ENCODE data around the gene ELAVL2.
"Not testable (repeated sequence)": the region's sequence is repeated elsewhere in the genome, so short reads cannot be mapped to it uniquely, and the experiment has no call there.

ELAVL2 gene

DNA sequence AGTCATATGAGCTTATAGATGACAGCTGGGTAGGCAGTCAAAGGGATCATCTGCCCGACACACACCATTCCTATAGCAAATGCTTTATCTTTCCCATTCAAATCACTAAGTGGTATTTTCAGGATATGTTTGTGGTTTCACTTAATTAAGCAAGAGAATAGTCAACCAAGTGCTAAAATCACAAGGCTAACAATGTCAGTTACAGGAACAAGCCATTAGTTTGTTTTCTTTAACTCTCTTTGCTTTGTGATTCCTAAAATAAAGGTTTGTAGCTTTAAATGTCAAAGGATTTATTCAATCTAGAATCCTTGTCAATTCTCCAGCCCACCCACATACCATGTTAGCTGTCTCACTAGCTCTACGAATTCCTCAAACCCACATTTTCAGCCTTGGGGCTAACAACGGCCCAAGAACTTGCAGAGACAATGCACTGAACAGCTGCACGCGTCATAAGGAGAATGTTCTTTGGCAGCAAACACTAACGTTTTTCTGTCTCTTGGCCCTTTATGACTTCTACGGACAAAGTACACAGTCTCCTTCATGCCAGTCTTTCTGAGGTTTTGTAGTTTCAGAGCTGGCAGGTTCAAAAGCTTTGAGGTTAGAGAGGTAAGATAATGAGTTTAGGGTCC, 56.6 kb downstream of the ELAVL2 start:
- DNase-seq = no peak

DNA sequence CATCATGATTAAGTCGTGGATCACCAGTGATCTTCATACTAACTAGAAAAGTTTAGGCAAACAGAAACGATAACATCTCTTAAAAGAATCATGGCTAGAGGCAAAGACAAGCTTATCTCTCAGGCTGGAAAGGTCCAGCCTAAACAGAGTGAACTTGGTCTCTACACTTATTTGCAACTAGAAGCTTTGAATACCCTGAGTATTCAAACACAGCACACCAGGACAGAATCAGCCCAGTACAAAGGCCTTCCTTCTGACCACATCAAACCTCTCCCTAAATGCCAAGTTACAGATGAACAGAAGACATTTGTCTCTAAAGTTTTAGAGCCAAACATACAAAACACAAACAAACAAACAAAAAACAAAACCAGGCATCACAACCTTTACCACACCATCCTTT, 57.2 kb downstream of the ELAVL2 start:
- DNase-seq = no peak

DNA sequence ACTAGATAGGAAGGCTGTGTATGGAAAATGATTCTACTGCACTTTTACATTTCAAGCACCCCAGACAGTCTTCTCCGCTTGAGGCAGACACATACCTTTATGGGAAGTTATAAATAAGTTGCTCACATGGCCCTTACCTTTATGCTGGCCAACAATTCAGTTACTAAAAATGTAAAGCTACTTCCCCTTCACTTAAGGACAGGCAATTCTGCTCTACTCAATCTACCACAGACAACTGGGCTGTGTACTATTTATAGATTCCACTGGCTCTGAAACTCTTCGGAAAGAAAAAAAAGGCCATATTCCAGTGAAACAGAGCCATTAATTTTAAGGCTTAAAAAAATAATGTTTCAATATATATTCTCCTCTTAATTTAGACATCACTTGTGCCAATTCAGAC, 59.4 kb downstream of the ELAVL2 start:
- no peak for DNase-seq

DNA sequence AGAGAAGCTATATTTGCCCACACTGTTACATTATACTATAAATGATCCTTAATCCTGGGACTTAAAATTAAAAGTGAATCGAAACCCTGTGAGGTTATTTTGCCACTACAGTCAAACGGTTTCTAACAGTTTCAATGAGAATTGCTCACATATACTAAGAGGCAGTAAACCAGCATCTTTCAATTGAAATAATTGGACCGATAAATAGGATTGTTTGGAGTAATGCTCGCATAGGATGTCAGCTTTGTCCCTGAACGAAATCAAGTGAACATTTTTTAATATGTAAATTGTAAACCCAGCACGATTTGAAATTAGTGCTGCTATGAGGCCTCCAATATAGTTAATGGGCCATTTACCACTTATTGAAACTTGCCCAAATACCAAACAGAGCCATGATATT, 60.5 kb downstream of the ELAVL2 start:
- DNase-seq = no peak

DNA sequence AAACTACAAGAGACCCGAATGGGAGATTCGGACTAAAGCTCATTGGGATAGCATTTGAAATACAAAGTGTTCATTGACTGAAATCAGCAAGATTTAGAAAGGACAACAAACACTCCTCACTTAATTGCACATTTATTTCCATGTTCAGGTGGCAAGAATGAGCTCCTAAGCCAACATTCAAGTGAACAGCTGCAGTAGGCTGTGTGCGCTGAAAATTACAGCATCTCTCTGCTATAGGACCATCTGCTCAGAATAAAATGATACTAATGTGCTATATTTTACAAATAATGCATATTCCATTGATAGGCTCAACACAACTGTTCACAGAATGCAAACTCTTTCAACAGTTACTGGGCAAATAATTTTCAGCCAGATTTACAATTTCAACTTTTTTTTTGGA, 61.8 kb downstream of the ELAVL2 start:
- peak; percentile 19 to 61 for DNase-seq

DNA sequence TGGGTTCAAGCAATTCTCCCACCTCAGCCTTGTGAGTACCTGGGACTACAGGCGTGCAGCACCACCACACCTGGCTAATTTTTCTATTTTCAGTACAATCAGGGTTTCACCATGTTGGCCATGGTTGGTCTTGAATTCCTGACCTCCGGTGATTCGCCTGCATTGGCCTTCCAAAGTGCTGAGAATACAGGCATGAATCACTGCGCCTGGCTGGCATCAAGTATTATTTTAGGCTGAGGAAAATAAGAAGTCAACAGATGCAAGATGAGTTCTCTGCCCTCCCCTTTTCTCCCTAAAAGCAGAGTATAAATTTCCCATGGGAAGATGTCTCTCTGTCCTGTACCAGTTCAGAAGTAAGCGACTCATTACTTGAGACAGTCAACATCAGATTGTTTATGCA, 71.5 kb downstream of the ELAVL2 start:
- DNase-seq = no peak

DNA sequence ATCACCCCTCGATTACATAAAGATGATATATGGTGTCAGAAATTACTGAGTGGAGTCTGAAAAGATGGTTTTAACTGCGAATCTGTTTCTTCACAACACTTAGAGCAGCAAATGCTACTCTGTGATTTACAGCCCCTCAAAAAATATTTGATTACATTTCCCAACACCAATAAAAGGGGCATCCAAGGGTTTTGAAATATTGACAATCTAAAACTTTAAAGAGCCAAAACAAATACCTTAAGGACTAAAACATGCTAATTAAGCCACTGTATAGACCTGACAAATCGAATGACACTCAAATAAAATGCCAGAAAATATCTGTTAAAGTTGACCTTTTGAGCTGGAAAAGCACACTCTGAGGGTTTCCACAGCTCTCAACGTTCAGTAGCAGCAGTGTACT, 73.2 kb downstream of the ELAVL2 start:
- DNase-seq = no peak

DNA sequence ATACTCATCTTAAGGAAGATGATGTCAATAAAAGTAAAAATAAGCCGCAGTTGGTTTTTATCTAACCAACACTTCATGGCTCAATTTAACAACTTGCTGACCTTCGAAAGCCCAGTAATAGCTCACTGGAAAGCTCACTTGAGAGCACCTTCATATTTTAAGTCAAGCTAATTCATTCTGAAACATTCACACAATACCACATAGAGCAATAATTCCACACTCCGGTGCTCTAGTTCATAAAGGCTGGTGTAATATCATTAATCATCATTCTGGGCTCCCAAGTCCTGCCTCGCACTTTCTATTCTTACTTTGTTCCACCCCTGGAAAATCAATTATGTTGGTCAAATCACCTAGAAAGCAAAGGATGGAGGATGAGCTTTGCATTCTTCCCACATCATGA, 74.4 kb downstream of the ELAVL2 start:
- DNase-seq = no peak

DNA sequence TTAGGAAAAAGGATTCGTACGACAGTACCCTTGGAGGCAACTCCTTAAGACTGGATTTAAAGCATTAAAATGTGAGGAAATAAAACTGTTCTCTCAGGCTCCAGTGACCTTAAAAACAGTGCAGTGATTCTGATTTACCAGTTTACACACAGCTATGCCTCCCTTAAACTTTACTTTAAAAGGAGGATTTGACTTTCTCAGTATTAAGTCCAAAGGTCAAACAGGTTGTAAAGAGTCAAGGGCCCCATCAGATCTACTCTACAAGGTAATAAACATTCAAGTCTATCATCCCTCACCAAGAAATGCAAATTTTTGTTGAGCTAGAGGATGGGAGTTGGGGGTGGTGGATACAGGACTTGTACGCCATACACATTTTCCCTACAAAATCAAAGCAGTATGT, 75.2 kb downstream of the ELAVL2 start:
- no peak for DNase-seq

DNA sequence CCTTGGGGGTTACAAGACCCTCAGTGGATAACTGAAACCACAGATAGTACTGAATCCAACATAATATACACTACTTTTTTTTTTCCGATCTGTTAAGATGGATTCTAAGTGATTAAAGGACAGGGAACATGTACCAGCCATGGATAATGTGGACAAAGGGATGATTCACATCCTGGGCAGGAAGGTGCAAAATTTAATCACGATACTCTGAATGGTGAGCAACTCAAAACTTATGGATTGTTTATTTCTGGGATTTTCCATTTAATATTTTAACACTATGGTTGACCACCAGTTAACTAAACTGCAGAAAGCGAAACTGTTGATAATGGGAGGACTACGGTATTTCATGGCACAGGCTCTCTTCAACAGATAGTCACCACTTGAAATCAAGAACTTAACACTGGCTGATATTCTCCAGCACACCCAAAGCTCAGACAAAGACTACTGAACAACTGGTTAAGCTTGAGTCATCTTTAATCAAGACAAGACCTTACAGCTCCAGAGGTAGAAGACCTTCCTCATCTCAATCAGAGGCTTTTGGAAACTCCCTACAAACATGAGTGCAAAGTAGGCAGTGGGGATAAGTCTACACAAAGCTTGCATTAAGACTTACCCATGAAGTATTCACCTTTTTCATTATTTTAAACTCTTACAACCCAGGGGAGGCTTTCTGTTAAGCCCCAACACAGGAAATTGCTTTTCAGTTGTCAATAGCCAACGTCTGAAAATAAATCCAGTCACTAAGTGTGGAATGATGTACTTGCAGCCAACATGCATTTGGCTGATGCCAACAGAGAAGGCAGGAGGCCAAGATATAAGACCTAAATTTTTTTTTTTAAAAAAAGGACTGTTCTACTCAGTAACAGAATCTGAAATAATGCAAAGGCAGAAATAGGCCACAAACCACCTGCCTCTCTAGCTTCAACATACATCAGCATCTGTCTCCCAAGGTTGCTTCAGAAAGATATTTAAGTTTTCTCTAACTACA, 78.7 kb downstream of the ELAVL2 start:
- DNase-seq = no peak

DNA sequence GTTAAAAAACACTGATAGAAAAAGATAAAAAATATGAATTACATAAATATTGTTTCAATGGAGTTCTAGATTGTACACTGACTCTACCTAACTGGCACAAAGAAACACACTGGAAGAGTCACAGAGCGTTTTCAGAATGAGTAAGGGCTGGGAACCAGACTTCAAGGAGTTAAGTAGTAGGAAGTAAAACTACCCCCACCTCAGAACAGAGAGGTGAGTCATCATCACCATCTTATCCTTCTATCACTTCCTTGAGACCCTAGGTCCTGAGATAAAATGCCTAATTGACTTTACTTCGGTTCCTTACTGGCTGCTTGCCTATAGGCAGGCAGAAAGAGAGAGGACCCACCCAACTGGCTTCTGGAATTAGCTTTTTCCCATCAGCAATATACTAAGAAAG, 79.7 kb downstream of the ELAVL2 start:
- DNase-seq = no peak

DNA sequence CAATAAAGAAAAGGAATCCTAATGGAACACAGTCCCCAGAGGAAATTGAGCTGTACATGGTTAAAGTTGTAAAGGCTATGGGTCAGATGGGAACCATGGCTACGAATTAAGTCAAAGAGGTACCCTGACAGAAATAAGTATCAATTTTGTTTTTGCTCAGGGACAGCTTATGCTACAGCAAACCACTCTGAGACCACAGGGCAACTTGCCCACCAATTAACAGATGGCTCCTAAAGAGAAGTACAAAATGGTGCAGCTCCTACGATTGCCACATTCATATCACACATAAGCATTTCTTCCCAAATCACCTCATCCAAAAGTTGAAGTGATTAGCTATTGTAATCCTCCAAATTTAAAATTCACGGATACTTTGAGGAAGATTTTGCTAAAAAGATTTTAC, 83.0 kb downstream of the ELAVL2 start:
- peak; percentile 56 to 75 for DNase-seq

DNA sequence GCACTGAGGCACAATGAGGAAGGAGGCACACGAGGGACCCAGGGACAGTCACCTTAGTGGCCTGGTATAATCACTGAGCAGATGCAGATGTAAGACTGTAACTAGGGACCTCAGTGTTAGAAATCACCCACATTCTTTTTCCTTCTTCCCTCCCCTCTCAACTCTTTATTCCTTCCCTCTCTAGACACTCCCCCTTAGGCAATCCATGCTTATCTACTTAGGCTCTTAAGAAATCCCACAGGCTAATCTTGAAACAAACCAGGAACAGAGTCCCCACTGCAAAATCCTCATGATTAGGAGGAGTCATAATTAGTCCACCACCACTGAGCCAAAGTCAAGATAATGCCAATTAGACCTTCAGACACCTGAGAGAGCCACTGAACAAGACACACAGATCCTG, 84.7 kb downstream of the ELAVL2 start:
- peak in 1 of 2 experiments; percentile 22 for DNase-seq

DNA sequence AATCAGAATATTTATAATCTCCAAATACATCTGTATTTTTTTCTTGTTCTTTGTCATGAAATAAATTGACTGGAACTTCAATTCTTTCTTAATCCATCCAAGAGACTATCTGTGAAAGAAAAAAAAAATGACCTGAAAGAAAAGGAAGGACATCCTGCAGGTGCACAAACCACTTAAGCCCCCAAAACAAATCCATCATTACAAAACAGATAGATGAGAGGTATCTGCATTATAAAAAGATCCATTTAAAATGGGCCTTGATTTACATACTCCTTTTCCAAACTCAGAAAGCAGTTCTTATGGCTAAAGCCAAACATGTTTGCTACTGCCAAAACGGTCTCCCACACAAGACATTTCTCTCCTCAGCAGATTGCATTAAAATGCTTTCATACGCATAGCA, 85.5 kb downstream of the ELAVL2 start:
- no peak for DNase-seq

DNA sequence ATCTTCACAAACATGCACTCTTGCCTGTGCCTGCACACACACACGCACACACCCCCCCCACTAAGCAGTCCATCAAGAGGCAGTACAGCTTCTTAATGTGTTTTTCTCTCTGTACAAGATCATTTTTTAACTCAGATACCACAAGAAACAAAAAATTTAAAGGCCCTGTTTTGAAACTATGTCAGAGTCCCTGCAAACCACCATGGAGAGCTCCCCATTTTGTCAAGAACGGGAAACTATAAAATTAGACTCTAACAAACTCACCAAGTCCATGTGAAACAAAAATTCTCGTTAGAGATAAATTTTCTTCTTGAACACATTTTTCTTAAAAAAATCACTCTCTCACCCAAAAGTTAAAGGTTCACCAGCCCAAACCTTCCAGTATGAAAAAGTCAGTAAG, 86.3 kb downstream of the ELAVL2 start:
- no peak for DNase-seq

DNA sequence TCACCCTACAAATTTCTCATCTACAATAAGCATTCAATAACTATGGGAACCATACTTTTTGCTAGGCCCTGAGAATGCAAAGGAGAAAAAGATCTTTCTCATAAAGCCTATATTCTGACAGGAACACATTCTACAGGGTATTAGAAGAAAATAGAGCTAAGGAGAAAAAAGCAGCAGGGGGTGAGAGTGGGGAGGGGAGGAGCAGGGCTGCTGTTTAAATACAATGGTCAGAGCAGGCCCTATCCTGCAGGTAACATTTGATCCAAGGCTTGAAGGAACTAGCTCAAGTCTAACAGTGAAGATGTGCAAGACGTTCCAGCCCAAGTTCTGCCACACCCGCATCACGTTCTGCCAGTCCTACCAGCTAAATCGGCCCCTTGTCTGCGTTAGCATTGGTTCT, 89.7 kb downstream of the ELAVL2 start:
- no peak for DNase-seq

DNA sequence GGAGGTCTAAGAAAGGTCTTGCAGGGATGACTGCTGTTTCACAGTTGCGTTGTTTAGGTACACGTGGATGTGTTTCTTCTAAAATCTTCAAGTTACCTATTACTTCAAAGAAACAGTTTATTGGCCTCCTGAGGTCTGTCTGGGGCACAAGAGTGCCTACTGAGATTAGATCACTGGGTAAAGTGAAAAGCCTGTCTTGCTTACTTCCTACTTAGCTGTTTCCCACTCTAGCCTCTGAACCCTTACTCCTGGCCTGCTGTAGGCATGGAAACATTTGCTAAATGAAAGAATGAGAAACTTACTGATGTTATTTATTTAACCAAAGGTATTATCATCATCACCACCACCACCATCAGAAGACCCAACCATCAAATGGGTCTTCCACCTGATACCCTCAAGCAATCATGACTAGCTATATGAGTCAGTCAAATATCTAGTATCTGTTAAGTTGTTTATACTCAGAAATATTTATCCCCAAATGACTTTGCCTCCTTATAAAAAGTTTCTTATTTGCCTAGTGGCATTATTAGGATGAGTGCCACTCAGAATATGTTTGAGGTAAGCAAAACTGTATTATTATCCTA, 92.5 kb downstream of the ELAVL2 start:
- DNase-seq = no peak

DNA sequence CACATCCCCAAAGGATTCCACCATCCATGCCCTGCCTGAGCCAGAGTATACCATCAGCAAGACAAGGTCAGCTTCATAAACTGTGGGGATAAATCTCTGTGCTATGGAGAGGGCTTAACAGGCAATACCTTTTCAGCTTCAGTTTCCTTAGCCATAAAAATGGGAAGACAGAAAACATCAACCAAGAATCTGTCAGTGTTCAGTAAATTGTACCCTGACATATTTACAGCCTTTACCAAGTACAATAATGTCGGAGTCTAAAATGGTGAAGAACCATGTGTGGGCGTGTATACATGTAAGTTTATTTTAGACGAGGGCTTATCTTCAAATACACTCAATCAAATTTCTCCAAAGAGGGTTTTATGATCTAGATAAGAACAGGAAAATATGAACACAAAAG, 94.7 kb downstream of the ELAVL2 start:
- no peak for DNase-seq

DNA sequence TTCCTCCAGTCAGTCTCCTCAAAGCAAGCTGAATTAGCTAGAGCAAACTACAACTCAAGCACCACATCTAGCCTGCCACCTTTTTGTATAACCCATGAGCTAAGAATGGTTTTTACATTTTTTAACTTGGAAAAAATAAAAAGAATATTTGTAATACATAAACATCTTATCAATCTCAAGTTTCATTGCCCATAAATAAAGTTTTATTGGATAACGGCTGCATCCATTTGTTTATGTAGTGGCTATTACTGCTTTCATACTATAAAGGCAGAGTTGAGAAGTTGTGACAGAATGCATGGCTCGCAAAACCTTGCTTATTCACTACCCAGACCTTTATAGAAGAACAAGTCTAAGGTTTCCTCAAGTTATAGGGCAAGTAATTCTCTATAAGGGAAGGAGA, 95.7 kb downstream of the ELAVL2 start:
- no peak for DNase-seq

DNA sequence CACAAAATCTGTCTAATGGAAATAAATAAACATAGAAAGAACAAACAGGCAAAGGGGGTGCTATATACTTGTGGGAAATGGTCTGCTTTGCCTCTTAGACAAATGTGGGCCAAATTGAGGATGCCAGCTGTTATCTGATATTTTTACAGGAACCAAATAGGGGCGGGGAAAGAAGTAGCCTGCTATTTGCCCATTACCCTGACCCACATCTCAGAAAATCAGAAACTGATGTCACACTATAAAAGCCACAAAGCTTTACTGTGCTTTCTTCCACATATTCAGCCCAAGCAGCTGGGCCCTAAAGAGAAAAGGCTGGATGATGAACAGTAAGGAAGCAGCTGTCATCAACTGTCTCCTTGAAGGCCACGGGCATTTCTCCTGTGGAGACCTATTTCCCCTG, 97.3 kb downstream of the ELAVL2 start:
- DNase-seq = no peak

DNA sequence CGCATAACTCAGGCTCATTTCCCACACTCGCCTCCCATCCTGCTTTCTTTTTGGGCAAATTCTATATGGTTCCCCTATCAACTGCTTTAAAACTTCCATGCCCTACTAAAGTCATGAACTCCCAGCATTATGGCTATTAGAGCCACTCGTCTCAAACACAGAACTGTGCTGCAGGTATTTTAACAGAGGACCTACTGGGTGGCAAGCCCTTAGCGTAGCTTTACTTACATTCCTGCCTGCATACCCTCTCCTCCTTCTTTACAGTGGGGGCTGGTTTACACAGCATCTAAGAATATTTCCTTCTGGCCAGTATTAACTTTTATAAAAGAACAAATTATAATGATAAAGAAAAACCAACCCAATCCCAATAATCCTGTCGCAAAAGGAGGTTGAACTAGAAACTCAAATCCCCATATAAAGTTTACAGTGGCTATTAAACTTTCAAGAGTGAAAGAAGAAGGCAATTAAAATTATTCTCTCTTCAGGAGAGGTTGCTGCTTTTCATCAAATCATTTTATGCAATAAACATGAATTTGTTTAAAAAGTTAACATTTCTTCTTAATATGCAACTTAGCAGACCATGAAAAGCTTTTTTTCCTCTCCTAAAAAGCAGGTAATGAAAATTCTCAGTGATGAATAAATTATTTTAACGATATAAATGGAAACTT, 100.6 kb downstream of the ELAVL2 start:
- DNase-seq = no peak

DNA sequence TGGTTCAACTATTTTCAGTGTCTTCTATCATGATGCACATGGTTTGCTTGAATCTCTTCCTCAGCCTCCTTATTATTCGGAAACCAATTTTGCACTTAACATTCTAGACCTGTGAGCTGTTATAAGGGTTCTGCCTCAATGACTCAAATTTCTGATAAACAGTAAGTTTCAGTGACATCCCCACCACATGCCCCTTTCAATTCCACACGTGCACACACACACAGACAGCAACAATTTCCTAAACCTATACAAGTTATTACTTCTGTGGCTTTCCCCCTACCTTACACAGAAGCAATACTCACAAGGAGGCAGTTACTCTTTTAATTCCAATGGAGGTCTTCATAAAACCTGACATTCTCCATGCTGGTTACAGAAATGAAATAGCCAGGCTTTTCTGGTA, 102.4 kb downstream of the ELAVL2 start:
- DNase-seq = no peak

DNA sequence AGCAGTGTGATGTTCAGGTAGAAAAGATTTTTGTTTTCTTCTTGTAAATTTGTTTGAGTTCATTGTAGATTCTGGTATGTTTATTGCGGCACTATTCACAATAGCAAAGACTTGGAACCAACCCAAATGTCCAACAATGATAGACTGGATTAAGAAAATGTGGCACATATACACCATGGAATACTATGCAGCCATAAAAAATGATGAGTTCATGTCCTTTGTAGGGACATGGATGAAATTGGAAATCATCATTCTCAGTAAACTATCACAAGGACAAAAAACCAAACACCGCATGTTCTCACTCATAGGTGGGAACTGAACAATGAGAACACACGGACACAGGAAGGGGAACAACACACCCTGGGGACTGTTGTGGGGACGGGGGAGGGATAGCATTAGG, 103.0 kb downstream of the ELAVL2 start:
- DNase-seq = not testable (repeated sequence)

DNA sequence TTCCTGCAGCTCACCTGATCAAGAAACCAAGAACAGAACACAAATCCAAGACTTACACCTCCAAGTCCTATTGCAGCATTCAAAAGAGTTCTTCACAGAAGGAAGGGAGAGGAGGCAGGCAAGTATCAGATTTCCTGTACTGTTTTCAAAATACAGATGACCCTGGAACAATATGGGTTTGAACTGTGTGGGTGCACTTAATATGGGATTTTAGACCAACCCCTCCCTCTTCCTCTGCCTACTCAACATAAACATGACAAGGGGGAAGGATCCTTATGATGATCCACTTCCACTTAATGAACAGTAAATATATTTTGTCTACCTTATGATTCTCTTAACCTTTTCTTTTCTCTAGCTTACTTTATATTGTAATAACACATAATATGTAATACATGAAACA, 104.6 kb downstream of the ELAVL2 start:
- no peak for DNase-seq
